NCI-H2081 treated with DMSO at 0.1 percent for 48 hours (cell line): ENCODE results near the gene ARHGAP26.

ENCODE experiments used
- DNase-seq: peaks from one replicate; lab custom pipeline; 2025; lab: John Stamatoyannopoulos, UW

ARHGAP26 gene

DNA sequence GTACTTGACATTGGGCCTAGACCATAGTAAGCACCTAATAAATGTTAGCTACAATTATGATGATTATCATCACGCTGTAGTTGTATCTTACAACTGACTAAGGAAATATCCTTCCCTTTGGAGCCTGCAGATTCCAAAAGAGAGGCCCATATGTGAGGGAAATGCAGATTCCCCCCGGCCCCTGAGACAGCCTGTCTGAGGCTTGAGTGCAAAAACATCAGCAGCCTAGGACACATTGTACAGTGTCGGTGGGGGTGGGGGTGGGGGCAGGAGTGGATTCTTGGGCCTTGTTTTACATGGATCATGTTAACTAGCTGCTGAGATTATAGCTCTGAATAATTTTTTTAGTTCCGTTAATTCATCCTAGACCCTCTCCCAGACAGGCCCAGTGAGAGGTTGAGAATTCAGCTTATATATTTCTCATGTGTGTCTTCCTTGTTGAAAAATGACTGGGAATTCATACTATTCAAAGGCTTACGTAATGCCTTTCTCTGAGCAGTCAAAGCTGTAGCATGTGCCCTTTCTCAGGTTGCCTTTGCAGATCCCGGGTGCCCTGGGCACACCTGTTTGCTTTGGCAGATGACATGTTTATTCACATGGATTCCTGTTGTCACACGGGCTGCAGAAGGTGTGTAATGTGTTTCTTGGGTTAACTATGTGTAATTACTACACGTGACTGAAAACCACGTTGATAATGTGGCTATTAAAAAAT, 370.5 kb downstream of the ARHGAP26 start:
- DNase-seq, result peak; percentile 53

- no peak for DNase-seq
Observed at GRCh38 chr5:143141652-143142051, 371.5 kb downstream of the ARHGAP26 start.

GRCh38 chr5:143142596-143143435, 372.6 kb downstream of the ARHGAP26 start:
- peak; percentile 17 for DNase-seq

DNA sequence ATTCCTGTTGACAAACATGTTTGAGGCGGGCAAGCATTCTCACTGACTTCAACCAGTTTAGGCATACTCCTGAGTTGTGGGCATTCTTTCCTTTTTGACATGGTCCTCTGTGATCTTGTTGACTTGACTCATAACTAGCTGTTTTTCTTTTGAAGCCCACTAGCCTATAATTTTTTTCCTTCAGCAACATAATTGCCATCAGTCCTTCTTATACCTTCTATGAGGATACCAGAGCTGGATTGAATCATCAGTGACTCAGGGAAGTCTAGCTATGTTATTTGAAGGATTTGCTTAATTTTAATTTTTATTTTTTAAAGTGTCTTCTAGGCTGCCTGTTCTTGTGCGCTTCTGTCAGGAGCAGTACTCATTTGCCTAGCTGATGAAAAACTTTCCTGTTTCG, 373.8 kb downstream of the ARHGAP26 start:
- DNase-seq, result no peak

DNA sequence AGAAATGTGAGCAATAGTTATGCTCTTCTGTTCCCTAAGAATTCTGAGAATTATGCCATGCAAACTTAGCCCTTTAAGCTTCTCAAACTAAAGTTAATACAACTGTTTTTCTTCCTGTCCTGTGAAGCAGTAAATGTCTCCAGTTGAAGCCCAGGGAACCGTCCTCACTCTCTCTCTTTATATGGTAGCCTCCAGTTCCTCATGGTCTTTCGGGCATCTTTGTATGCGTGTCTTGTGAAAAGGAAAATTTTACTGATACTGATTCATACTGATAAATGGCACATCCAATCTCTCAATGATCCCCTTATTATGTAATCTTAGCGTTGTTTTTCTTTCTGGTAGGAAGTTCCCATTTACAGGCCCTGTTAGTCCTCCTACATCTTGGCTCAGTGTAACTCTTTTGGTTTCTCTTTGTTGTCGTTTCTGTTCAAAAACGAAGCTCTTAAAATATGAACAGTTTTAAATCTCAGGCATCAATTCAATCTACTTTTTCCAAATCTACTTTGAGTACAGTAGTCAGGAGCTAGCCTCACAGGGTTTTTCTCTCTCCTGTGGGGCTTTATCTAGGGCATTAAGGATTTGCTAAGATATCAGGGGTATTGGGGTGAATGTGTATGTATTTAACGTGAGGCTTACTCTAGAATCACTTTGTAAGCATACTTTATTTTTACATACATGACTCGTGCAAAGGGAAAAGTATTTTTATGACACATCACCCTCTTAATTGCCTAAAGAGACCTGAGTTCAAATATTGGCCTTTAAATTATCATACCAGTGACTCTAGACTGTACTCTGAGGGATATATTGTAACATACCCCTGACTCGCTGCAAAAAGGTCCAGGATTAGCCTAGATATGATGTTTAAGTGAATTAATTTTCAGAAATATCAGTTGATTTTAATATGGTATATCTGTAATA, 375.3 kb downstream of the ARHGAP26 start:
- DNase-seq, result no peak

DNA sequence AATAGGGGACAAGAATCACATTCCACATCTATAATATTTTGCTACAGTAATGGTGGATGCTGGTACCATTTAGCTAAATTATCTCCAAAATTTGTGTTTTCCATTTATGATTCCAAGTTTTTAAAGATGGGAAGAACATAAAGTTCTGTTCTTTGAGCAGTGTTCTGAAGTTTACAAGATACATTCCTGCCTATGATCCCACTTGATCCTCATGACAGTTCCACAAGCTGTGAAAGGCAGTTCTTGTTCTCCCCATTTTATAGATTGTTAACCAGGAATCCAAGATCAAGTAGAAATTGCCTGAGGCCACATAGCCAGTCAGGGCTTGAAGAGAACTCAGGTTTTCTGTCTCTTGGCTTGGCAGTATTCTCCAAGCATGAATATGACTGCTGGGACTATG, 376.0 kb downstream of the ARHGAP26 start:
- DNase-seq, result no peak

- no peak for DNase-seq
Observed at GRCh38 chr5:143147383-143147782, 377.2 kb downstream of the ARHGAP26 start.

GRCh38 chr5:143147902-143148301, 377.7 kb downstream of the ARHGAP26 start:
- no peak for DNase-seq

GRCh38 chr5:143148771-143149170, 378.6 kb downstream of the ARHGAP26 start:
- DNase-seq, result no peak

DNA sequence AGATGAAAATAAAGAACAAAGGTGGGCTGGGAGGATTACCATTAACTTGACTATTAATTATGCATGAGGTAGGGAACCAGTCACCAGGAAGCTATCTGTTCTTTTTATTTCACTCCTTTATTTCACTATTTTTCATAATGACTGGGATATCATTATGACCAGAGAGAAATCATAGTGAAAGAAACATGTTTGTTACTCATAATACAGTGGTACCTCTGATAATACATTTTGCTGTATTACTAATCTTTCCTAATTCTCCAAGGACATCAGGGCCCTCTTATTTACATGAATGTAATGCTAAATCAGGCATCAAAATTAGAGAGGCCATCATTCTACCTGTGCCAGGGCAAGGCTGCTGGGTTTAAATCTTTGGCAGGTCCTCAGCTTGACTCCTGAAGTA, 379.6 kb downstream of the ARHGAP26 start:
- DNase-seq, result no peak

- no peak for DNase-seq
Observed at GRCh38 chr5:143151056-143151700, 381.0 kb downstream of the ARHGAP26 start.

GRCh38 chr5:143152445-143152844, 382.3 kb downstream of the ARHGAP26 start:
- DNase-seq, result no peak

- DNase-seq, result no peak
Observed at GRCh38 chr5:143153332-143154119, 383.3 kb downstream of the ARHGAP26 start.

- no peak for DNase-seq
Observed at GRCh38 chr5:143154510-143155370, 384.6 kb downstream of the ARHGAP26 start.

DNA sequence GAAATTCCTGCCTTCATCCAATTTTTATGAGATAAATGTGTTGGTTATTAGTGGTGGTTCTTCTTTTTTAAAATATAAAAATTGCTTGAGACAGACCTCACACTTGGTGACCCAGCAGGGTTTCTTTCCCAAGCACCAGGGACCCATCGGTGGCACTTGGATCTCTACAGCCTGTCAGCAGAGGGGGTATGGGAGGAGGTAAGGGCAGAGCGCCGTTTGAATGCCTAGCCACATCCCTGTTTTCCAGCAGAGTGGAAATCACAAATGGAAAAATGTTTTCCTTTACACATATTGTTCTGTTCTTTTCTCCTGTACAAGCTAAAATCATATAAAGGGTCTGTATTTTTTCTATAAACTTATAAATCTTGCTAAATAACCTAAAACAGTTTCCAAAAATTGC, 385.3 kb downstream of the ARHGAP26 start:
- no peak for DNase-seq

DNA sequence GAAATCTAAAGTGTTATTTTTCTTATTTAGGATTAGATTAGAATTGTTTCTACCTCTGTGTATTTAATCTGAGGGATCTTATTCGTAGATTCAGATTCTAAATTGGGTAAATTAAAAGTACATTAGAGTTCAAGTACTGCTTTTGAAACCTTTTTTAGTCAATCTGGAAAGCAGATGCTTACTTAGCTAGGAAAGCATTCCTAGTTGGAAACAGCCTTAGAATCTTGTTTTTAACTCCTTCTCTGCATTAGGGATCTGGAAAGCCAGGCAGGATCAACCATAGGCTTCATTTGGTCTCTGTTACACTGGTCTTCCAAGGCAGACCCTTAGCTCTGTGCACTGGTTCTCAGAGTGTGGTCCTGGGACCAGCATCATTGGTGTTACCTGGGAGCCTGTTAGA, 385.9 kb downstream of the ARHGAP26 start:
- no peak for DNase-seq

DNA sequence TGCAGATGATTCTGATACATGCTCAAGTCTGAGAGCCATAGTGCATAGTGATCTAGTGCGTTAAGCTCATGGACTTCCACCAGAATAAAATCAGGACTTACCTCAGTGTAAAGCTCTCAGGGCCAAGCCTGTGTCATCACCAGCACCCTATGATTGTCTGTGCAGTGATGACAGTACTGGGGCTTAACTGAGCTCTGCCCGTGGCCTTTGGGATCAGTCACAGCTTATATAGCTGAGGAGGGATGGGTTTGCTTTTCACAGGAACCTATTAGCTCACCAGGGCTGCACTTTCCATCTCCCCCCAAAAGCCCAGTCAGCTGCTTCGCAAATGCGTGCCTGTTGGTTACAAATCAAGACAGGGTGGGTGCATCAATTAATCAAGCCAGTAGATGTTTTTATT, 386.4 kb downstream of the ARHGAP26 start:
- no peak for DNase-seq

GRCh38 chr5:143159031-143159430, 388.9 kb downstream of the ARHGAP26 start:
- no peak for DNase-seq

DNA sequence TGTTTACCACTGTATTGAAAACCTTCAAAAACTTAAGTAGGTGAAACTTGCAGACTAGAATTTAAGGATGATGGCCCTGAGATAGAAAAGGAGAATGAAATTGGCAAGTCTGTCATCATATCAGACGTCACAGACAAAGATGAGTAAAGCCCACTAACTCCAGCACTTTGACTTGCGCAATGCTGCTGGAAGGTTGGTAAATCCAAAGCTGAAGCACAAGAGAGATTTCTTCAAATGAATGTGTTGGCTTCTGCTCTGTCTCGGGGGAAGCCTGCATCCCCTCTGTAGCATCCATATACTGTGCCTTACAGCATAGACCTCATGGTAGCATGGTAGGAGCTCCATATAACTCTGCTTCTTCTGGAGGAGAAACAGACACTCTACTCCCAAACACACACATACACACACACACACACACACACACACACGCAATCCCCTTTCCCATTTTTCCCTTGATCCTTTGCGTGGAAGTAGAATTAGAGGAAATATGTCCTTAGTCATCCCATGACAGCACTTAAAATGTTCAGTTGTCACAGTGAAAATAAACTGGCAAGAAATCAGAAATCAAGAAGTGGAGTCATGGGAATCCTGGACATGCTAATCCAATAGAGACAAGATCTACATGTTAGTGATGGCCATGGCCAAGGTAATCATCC, 391.8 kb downstream of the ARHGAP26 start:
- DNase-seq, result no peak

DNA sequence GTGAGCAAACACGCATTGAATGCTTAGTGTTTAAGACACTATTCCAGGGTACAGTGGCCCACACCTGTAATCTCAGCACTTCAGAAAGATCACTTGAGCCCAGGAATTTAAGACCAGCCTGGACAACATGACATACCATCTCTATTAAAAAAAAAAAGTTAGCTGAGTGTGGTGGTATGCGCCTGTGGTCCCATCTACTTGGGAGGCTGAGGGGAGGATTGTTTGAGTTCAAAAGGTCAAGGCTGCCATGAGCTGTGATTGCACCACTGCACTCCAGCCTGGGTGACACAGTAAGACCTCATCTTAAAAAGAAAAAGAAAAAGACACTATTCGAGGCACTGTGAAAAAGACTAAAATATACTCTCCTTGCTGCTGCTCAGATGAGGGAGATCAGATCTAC, 392.6 kb downstream of the ARHGAP26 start:
- DNase-seq, result no peak
